Activated naive CD4-positive, alpha-beta T cell treated with Interleukin-2 at 50 U/mL for 16 hours (primary cell): ENCODE data around the gene DCLK1.

Source experiments
- DNase-seq: peaks from one replicate; pipeline ENCODE4 v3.0.0-alpha.2; 2020

Gene DCLK1

GRCh38 chr13:35814605-35815011, 316.6 kb downstream of the DCLK1 start:
- no peak for DNase-seq

GRCh38 chr13:35812736-35813135, 318.4 kb downstream of the DCLK1 start:
- no peak for DNase-seq

- DNase-seq: no peak
Observed at GRCh38 chr13:35810321-35810720, 320.9 kb downstream of the DCLK1 start.

GRCh38 chr13:35808846-35809245, 322.3 kb downstream of the DCLK1 start:
- DNase-seq: no peak

- no peak for DNase-seq
Observed at GRCh38 chr13:35804901-35805300, 326.3 kb downstream of the DCLK1 start.

- no peak for DNase-seq
Observed at GRCh38 chr13:35797991-35798390, 333.2 kb downstream of the DCLK1 start.

- no peak for DNase-seq
Observed at GRCh38 chr13:35797244-35797643, 333.9 kb downstream of the DCLK1 start.

- no peak for DNase-seq
Observed at GRCh38 chr13:35796623-35797022, 334.6 kb downstream of the DCLK1 start.

GRCh38 chr13:35794734-35795389, 336.3 kb downstream of the DCLK1 start:
- DNase-seq: no peak

GRCh38 chr13:35793823-35794222, 337.4 kb downstream of the DCLK1 start:
- no peak for DNase-seq

GRCh38 chr13:35792911-35793310, 338.3 kb downstream of the DCLK1 start:
- DNase-seq: no peak

- no peak for DNase-seq
Observed at GRCh38 chr13:35792021-35792420, 339.2 kb downstream of the DCLK1 start.

GRCh38 chr13:35791184-35791851, 339.9 kb downstream of the DCLK1 start:
- DNase-seq: no peak

GRCh38 chr13:35789335-35790165, 341.6 kb downstream of the DCLK1 start:
- no peak for DNase-seq

GRCh38 chr13:35787937-35788336, 343.2 kb downstream of the DCLK1 start:
- DNase-seq: no peak

GRCh38 chr13:35785576-35786303, 345.4 kb downstream of the DCLK1 start:
- DNase-seq: no peak

GRCh38 chr13:35784286-35784951, 346.8 kb downstream of the DCLK1 start:
- DNase-seq: no peak

- DNase-seq: no peak
Observed at GRCh38 chr13:35782793-35783192, 348.4 kb downstream of the DCLK1 start.

GRCh38 chr13:35781036-35782000, 349.9 kb downstream of the DCLK1 start:
- no peak for DNase-seq

- no peak for DNase-seq
Observed at GRCh38 chr13:35780613-35781012, 350.6 kb downstream of the DCLK1 start.

- DNase-seq: no peak
Observed at GRCh38 chr13:35771898-35772297, 359.3 kb downstream of the DCLK1 start.
